ENCODE data around the gene DSC1.

DNA sequence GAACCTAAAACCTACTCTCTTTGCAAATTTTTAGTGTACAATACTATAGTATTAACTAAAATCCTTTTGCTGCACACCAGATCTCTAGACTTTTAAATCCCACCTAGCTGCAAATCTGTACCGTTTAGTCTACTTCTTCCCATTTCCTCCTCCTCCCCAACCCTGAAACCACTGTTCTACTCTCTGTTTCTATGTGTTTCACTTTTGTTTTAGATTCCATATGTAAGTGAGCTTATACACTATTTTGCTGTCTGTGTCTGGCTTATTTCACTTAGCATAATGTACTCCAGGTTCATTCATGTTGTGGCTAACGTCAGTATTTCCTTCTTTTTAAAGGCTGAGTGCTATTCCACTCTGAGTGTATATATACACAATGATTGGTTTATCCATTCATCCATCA, 42.1 kb downstream of the DSC1 start:
- TF ChIP-seq, protein P1, sequence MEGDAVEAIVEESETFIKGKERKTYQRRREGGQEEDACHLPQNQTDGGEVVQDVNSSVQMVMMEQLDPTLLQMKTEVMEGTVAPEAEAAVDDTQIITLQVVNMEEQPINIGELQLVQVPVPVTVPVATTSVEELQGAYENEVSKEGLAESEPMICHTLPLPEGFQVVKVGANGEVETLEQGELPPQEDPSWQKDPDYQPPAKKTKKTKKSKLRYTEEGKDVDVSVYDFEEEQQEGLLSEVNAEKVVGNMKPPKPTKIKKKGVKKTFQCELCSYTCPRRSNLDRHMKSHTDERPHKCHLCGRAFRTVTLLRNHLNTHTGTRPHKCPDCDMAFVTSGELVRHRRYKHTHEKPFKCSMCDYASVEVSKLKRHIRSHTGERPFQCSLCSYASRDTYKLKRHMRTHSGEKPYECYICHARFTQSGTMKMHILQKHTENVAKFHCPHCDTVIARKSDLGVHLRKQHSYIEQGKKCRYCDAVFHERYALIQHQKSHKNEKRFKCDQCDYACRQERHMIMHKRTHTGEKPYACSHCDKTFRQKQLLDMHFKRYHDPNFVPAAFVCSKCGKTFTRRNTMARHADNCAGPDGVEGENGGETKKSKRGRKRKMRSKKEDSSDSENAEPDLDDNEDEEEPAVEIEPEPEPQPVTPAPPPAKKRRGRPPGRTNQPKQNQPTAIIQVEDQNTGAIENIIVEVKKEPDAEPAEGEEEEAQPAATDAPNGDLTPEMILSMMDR (IDR thresholded peaks at IDR 0.05) = no peak
- TF ChIP-seq POLR2A (IDR thresholded peaks at IDR 0.05) (no peak), POLR2AphosphoS5 (IDR thresholded peaks at IDR 0.05) (no peak), EP300 (IDR thresholded peaks at IDR 0.05) (no peak)
